Measurements from ENCODE around the gene BCO2.

The BCO2 gene

GRCh38 chr11:112249871-112250610 lies 74.7 kb downstream of the BCO2 start:
- DNase-seq (ENCODE audit: low spot score) = no peak

GRCh38 chr11:112253605-112254242 lies 78.4 kb downstream of the BCO2 start:
- DNase-seq (ENCODE audit: low spot score) = no peak

- DNase-seq (ENCODE audit: low spot score) = no peak
Observed at GRCh38 chr11:112255067-112255720, 79.9 kb downstream of the BCO2 start.

- DNase-seq (ENCODE audit: low spot score) = no peak
Observed at GRCh38 chr11:112260490-112260889, 85.2 kb downstream of the BCO2 start, which contains the start of gene PLET1. PLET1 (minus strand) TSS chr11:112260860; CDS start chr11:112260589, 271 bp downstream.

- no peak for DNase-seq (ENCODE audit: low spot score)
Observed at GRCh38 chr11:112265659-112266409, 90.5 kb downstream of the BCO2 start.

GRCh38 chr11:112266410-112266778 lies 91.1 kb downstream of the BCO2 start:
- no peak for DNase-seq (ENCODE audit: low spot score)

GRCh38 chr11:112267188-112267591 lies 91.9 kb downstream of the BCO2 start:
- no peak for DNase-seq (ENCODE audit: low spot score)

- no peak for DNase-seq (ENCODE audit: low spot score)
Observed at GRCh38 chr11:112268406-112268805, 93.1 kb downstream of the BCO2 start.

Data from hepatic stellate cell (primary cell).